Stimulated activated CD8-positive, alpha-beta memory T cell treated with anti-CD3 and anti-CD28 coated beads, Interleukin-15, amount 100 ng/mL, for 48 hours (primary cell): ENCODE data around the gene TRA2B.
A peak's percentile ranks its signal among the peaks of the same experiment; 100 is the strongest.

Source experiments
- DNase-seq, 2 donors: peaks; one replicate each; pipeline ENCODE4 v3.0.0-alpha.2; 2020; ENCODE audit warnings: low read depth in 2 of 2

The TRA2B gene

GRCh38 chr3:185937689-185938374 is at the start of gene TRA2B:
Gene TRA2B, minus strand, starts transcription at chr3:185938014. Its CDS starts 154 bp downstream, at chr3:185937860.
- peak; percentile 98 for DNase-seq

- DNase-seq, result no peak
Measured at GRCh38 chr3:185986198-185986777, 48.5 kb upstream of the TRA2B start.

GRCh38 chr3:185984203-185984602 is 46.4 kb upstream of the TRA2B start:
- DNase-seq, result no peak

- DNase-seq, result peak in 1 of 2 donors; percentile 26
Measured at GRCh38 chr3:185983495-185984141, 45.8 kb upstream of the TRA2B start.

- no peak for DNase-seq
Measured at GRCh38 chr3:185982632-185983031, 44.8 kb upstream of the TRA2B start.

- DNase-seq, result no peak
Measured at GRCh38 chr3:185981621-185982020, 43.8 kb upstream of the TRA2B start.

GRCh38 chr3:185979721-185980121 is 41.9 kb upstream of the TRA2B start:
- DNase-seq, result no peak

- no peak for DNase-seq
Measured at GRCh38 chr3:185978516-185978915, 40.7 kb upstream of the TRA2B start.

GRCh38 chr3:185977679-185978040 is 39.8 kb upstream of the TRA2B start:
- DNase-seq, result no peak

- DNase-seq, result peak; percentile 78 to 79
Measured at GRCh38 chr3:185976977-185977678, 39.3 kb upstream of the TRA2B start.

- DNase-seq, result no peak
Measured at GRCh38 chr3:185976100-185976499, 38.3 kb upstream of the TRA2B start.

- no peak for DNase-seq
Measured at GRCh38 chr3:185971579-185971978, 33.8 kb upstream of the TRA2B start.

GRCh38 chr3:185968168-185968567 is 30.4 kb upstream of the TRA2B start:
- DNase-seq, result no peak

- no peak for DNase-seq
Measured at GRCh38 chr3:185966655-185967054, 28.8 kb upstream of the TRA2B start.

GRCh38 chr3:185965496-185965895 is 27.7 kb upstream of the TRA2B start:
- no peak for DNase-seq

GRCh38 chr3:185961675-185962232 is 23.9 kb upstream of the TRA2B start:
- DNase-seq, result peak in 1 of 2 donors; percentile 19

GRCh38 chr3:185960522-185961288 is 22.9 kb upstream of the TRA2B start:
- DNase-seq, result no peak

- no peak for DNase-seq
Measured at GRCh38 chr3:185959609-185960521, 22.1 kb upstream of the TRA2B start.

GRCh38 chr3:185958626-185959025 is 20.8 kb upstream of the TRA2B start:
- no peak for DNase-seq

GRCh38 chr3:185956244-185956643 is 18.4 kb upstream of the TRA2B start:
- DNase-seq, result no peak
